HCEC 1CT (cell line): ENCODE measurements around the gene TIMM13.

Experiments
- DNase-seq: peaks from one replicate; pipeline ENCODE4 v3.0.0-alpha.2; 2017

The TIMM13 gene

DNA sequence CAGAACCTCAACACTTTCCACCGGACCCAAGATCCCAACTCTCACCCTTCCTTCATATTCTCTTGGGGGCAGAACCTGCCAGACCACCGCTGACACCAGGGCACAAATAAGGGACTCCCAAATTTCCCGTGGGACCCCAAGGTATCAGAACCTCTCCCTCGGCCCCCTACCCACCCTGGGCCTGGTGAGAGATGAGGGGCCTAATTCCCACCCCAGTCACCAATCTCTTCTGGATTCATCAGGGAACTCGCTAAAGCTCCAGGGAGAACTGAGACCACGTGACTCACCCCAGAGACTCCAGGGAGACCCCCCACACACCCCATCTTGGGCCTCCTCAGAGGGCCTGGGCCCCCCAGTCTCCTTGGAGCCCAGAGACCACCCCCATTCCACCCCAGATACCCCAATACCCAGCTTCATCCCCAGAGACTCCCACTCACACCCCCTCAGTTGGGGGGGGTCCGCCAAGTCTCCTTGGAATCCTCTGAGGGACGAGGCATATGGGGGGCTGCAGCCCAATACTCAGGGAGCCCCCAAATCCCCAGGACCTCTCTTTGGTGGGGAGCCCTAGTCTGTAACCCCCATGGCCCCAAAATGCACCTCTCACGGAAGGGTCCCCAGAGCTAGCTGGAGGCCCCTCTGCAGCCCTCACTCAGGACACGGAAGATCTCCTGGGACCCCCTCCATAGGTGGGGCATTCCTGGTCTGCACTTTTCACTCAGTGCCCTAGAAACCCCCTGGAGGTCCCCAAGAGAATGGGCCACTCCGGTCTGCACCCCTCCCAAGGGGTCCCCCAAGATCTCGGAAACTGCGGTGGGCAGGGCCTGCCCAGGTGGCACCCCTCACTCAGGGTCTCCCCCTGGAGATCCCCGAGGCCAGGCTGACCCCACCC, 27.8 kb upstream of the TIMM13 start:
- no peak for DNase-seq

DNA sequence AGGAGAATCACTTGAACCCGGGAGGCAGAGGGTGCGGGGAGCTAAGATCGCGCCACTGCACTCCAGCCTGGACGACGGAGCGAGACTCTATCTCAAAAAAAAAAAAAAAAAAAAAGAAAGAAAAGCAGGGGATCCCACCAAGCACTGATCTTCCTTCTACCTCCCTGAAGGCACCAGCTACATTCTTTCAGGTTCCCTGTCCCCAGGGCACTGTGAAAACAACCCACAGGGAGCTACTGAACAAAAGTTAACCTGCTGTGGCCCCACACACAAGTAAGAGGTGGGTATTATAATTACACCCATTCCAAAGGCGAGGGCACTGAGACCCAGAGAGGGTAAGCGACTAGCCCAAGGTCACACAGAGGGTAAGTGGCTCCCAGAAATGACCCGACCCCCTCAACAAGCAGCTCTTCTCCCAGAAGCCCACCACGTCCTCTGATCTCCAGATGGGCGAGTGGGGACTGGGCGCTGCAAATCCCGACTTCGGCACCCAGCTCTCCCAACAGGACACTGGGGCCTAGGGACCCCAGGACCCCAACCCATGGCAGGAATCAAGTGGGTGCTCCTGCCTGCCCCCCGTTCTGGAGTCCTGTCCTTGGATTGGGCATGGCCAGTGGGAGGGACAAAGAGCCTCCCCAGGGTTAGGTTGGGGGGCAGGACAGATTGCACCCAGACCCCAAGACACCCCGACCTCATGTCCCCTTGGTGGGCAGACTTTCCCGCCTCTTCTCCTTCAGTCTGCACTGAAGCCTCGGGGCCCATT, 27.0 kb upstream of the TIMM13 start:
- no peak for DNase-seq

DNA sequence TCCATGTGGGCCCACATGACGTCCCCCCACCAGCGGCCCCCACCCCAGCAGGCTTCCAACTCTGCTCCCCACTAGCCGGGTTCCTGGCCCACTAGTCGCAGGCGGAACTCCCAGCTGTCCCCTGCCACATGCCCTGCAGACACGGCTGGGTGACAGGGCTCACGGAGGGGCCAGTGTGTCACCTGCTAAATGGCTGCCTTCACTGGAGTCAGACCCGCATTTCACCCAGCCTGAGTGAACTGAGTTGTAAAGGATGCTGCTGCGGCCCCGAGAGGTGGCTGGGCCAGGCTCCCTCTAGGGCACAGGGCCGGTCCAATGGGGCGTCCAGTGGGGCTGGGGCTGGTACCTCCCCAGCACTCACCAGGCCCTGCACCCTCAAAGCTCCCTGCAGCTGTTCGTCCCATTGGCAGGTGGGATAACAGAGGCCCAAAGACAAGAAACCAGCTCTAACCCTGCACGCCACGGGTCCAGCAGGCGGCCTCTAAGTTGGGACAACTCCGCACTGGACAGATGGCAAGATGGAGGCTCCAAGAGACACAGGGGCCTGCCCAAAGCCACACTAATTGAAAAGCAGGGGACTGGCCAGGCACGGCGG, 26.1 kb upstream of the TIMM13 start:
- no peak for DNase-seq

DNA sequence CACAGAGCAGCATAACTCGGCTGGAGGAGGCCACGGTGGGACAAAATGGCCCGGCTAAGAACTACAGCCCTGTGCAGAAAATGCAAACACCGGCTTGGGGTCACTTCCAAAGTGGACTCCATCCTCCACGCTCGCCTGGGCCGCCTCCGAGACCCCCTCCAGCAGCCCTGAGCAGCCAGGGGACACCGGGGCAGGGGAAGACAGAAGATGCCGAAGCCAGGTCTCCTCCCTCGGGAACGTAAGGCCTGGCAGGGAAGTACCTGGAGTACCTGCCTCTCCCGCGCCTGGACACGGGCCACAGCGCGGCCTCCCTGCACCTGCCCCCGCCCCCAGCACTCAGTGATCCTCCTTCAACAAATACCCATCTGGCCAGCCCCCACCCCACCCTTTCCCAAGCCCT, 24.4 kb upstream of the TIMM13 start:
- DNase-seq = no peak

DNA sequence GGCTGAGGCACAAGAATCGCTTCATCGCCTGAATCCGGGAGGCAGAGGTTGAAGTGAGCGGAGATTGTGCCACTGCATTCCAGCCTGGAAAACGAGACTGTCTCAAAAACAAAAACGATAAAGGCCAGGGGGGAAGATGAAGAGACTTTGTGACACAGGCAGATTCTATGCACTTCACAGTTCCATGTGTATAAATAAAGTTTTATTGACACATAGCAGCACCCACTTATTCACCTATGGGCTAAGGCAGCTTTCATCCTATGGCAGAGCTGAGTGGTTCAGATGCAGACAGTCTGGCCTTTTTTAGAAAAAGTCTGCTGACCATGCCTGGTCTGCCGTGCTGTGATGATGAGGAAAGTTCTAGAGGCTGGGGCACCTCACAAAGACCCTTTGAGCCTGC, 23.8 kb upstream of the TIMM13 start:
- no peak for DNase-seq

DNA sequence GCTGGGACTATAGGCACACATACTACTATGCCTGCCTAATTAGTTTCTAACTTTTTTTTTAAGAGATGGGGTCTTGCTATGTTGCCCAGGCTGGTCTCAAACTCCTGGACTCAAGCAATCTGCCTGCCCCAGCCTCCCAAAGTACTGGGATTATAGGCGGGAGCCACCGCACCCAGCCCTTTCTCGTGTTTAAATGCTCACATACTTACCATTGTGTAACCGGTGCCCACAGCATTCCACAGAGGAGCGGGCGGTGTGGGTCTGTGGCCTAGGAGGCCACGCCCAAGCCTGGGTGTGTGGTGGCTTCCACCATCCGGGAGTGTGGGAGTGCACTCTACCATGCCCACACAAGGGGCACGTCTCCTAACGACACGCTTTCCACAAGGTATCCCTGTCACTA, 21.6 kb upstream of the TIMM13 start:
- DNase-seq = no peak

DNA sequence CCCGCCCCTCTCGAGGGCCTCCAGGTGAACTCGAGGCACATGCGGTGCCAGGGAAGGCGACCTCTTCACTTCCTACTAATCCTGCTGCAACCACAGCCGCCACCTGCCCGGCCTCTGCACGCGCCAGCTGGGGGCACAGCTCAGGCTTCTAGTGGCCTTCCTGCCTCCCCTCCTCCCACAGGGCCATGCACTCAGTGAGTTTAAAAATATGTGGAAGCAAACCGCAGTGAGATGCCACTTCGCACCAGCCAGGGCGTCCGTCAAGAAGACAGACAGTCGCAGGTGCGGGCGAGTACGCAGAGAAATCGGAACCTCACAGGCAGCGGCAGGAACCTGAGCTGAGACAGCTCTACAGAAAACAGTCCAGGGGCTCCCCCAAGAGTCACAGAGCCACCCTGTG, 19.0 kb upstream of the TIMM13 start:
- no peak for DNase-seq

DNA sequence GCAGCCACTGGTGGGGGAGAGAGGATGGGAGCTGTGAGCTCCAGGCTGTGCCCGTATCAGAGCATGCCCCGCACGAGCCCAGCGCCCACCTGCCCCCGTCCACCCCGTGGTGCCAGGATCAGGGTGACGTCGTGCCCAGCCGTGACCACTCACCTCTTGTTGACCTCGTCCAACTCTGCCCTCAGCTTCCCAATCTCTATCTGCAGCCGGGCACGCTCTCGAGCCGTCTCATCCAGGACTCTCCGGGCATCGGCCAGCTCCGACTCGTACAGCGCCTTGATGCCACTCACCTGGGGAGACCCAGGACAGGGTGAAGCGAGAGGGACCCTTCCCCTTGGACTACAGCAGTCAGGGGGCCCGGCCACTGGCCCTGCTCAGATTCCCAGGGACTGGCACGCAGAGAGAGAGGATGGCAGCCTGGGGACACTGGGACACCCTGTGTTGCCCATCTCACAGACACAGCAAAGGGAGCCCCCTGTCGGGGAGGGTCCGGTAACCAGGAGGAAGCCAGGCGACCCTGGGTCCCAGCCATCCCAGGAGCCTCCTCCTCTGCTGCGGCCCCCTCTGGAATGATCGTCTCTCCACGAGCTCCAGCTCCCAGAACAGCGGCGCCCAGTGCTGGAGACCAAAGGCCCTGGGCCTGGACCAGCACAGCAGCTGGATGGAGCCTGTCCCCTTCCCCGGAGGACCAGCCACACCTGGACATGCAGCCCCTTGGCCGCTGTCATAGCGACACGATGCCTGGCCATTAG, 17.0 kb upstream of the TIMM13 start:
- no peak for DNase-seq

DNA sequence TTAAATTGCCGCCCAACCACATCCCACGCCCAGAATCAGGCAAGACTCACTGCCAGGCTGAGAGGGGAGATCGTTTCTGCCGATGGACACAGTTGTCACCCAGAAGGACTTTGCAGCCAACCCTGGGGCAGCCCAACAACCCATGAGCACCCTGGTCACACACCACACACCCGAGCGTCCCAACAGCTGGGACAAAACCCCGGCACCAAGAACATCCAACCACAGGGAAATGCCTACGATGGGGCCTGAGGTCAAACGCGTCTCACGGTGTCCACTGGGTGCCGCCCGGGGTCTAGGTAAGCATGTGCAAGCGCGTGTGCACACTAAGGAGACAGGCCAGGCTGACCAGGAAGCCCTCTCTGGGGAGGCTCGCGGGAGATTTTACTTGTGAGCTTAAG, 16.4 kb upstream of the TIMM13 start:
- DNase-seq = no peak

DNA sequence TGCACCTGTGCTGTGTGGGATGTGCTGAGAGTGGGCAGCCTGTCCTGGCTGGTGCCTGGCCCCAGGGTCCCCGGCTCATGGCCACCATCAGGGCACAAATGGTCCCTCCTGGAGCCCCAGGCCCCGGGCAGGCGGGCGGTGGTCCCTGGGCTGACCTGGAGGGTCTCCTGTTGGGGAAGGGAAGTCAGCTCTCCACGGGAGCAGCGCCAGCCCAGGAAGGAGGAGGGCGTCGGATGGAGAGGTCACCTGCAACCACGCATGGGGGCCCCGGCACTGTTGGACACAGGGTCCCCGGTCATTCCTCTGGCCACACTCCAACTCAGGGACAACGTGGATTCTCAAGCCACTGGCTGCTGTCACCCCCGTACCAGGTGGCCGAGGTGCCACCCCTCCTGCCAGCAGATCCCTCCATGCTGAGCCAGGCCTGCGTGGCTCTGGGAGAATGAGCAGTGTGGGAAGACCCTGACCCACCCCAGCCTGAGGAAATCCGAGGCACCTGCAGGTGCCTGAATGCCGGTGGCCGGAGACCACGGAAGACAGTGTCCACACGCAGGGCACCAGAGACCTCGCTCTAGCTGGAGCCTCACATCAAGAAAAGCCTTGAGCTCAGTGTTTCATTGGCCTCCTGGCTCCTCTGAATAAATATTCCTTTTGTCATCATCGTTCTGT, 15.9 kb upstream of the TIMM13 start:
- no peak for DNase-seq

DNA sequence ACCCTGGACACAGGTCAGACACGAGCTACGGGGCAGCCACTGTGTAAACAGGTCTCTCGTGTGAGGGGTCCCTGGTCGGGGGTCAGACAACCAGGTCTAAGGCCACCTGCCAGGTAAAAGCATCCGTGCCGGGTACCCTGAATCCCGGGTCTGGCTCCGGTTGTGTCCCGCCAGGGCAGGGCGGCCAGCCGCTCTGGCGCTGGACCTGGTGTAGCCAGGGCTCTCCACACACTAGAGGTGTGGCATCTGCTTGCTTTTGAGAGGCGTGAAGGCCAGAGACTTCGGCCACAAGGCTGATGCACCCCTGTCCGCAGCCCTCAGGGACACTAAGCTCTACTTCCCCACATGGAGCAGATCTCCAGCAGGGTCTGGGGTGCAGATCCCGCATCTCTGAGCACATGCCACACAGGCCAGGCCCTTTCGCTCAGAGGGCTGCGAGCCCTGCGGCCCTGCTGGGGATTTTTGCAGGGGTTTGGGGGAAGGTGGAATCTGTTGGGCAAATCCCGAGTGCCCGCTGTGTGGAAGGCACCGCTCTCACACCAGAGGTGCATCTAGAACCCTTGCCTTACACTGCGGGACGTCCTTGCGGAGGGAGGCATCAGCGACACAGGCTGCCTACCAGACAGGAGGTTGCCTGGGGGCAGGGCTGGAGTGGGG, 13.8 kb upstream of the TIMM13 start:
- DNase-seq = no peak

DNA sequence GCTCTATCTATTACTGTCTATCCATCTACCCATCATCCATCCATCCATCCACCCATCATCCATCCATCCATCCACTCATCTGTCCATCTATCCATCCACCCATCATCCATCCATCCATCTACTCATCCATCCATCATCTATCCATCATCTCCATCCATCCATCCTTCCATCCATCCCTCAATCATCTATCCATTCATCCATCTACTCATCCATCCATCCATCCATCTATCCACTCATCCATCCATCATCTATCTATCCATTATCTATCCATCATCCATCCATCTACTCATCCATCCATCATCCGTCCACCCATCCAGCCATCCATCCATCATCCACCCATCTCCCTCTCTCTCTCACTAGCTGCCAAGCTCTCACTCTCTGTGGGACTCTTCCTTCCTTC, 13.1 kb upstream of the TIMM13 start:
- DNase-seq = no peak

DNA sequence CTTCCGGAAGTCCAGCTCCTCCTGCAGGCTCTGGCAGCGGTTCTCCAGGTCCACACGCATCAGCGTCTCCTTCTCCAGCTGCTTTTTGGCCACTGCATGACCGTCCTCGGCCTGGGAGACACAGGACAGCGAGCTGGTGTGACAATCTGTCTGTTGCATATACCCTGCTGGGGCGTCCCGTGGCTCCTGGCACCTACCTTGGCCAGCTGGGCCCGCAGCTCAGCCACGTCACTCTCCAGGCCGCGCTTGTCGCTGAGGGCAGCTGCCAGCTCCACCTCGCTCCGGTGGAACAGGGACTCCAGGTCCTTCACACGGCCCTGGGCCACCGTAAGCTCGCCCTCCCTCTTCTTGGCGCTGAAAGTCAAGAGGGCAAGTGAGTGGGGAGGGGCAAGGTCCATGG, 10.8 kb upstream of the TIMM13 start:
- no peak for DNase-seq

DNA sequence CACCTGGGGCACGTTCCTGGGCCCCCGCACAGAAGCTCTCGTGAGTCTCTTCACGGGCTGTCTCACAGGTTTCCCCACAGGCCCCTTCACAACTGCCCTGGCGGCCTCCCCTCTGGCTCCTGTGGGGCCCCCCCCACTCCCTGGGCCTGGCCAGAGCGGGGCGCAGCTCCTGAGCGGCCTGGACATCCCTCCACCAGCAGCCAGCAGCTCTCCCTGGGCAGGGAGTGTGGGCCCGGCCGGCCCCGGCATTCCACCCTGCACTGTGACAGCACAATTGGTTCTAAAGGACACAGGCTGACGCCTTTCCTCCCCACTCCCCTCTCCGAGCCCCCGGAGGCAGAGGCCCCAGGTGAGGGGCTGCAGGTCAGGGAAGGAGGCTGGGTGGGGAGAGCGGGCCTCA, 9.5 kb upstream of the TIMM13 start:
- no peak for DNase-seq

DNA sequence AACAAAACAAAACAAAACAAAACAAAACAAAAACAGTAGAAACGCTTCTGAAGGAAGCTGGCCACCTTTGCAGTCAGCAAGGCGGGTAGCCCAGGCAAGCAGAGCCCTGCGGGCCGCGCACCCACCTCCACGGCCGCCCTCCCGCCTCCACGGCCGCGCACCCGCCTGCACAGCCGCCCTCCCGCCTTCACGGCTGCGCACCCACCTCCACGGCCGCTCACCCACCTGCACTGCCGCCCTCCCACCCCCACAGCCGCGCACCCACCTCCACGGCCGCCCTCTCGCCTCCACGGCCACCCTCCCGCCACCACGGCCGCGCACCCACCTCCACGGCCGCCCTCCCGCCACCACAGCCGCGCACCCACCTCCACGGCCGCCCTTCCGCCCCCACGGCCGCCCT, 9.0 kb upstream of the TIMM13 start:
- no peak for DNase-seq

DNA sequence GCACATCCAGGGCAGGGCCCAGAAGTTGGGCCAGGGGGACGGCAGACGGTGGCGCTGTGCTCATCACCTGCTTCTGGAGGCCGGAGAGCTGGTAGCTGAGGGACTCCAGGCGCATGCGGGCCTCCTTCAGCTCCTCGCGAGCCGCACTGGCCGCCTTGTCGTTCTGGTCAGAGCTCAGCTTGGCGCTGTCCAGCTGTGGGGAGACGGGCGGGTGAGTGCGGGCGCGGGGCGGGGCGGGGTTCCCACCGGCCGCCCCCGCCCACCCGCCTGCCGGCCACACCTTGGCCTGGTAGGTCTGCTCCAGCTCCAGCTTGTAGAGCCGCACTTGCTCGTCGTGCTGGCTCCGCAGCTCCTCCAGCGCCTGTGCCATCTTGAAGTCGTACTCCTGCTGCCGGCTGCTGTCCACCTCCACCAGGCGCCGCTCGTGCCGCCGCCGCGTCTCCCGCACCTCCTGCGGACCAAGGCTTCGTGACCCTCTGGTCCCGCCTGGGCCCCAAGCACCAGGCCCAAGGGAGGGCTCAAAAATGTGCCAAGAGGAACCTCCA, 7.4 kb upstream of the TIMM13 start:
- no peak for DNase-seq

DNA sequence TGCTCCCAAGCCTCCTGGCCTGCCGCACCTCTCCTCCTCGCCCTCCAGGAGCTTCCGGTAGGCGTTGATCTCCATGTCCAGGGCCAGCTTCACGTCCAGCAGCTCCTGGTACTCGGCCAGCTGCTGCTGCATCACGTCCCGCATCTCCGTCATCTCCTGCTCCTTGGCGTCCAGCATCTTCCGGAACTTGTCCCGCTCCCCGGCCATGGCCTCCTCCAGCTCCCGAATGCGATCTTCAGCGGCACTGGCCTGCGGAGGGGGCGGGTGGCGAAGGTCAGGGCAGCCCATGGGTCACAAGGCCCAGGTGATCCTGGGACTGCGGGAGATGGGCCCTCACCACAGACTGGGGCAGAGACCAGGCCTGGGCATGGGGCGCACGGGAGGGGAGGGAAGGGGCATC, 6.9 kb upstream of the TIMM13 start:
- no peak for DNase-seq

DNA sequence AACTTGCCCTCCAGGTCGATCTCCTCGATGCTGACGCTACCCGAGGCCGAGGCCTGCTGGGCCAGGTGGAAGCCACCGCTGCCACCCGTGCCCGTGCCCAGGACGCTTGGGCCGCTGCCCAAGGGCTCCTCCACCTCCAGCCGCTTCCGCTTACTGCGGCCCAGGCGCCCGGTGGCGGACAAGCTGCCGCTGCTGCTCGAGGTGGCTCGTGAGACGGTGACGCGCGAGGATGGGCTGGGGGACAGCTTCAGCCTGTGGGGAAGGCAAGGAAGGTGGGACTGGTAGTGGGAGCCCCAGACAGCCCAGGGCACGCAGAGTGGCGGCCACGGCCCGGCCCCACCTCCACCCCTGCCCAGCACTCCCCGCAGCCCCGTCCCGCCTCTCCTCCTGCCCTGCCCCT, 6.5 kb upstream of the TIMM13 start:
- DNase-seq = no peak

DNA sequence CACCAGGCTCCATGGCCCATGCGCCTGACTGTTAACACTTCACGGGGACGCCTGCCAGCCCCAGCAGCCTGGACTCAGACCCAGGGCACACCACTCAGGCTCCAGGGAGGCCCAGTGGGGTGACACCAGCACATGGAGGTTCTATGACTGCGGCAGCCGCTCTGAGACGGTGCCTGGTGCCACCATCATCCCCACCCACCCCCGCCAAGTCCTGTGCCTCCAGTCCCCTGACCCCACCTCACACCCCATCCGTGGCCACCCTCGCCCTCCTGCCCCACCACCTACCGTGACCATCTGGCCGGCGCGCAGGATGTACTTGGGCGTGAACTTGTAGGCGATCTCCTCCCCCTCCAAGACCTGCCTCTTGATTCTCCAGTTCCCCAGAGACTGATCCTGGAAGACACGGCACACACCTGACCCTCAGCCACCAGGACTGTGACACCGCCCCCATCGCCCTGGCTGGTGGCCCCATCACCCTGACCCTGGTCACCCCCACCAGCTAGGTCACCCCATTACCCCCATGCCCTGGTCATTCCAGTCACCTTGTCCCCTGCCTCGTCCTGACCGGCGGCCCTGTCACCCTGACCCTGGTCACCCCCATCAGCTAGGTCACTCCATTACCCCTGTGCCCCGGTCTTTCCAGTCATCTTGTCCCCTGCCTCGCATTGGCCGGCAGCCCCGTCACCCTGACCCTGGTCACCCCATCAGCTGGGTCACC, 4.9 kb upstream of the TIMM13 start:
- no peak for DNase-seq

DNA sequence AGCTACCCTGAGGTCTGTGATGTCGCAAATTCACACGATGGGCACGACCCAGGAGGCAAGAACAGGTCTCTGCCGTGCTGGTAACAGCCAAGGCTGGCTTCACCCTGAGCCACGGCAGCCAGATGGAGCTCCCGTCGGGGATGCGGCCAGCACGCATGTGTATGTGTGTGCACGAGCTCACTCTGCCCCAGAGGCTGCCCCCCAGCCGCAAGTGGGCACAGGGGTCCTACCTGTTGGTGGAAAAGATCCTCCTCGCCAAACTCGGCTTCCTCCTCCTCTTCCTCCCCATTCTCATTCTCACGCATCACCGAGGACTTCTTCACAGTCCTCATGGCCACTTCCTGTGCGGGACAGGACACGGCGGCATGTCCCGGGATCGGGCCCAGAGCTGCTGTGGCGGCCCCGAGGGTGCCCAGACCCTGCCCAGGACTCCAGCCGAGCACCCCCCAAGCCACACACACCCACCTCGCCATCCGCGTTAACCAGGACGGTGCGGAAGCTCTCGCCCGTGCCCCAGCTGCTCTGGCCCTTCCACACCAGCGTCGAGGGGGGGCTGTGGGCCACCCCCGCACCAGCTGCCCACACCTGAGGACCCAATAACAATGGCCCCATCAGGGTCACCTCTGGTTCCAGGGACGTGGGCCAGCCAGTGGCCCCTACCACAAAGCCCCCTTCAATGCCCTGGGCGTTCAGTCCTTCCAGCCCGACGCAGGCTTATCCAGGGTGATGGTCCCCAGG, 4.1 kb upstream of the TIMM13 start:
- DNase-seq = no peak
